ENCODE data around the gene MYH16.

DNA sequence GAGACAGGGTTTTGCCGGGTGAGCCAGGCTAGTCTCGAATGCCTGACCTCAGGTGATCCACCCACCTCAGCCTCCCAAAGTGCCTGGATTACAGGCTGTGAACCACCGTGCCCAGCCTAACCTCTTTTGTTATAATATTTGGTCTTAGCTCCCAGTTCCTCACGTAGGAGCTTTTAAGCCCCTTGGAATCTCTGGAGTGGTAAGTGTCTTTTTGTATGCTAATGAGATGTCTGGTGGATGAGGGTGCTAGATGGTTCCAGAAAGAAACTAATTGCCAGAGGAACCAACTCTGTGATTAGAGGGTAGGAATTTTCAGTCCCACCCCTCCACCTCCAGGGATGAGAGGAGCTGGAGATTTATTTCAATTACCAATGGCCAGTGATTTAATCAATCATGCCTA is 47.7 kb downstream of the MYH16 start:
- TF ChIP-seq, protein P1, sequence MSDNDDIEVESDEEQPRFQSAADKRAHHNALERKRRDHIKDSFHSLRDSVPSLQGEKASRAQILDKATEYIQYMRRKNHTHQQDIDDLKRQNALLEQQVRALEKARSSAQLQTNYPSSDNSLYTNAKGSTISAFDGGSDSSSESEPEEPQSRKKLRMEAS (IDR thresholded peaks at IDR 0.05; ENCODE audit: low read depth, low read length), result no peak
- no peak for TF ChIP-seq CEBPB (IDR thresholded peaks at IDR 0.05; ENCODE audit: borderline replicate concordance in 1 of 2, low read depth in 2 of 2, low read length in 2 of 2)
